Mucosa of stomach (tissue), 1 donor: ENCODE data around the gene PLXNA2.

Experiments
- H3K27me3 ChIP-seq: one replicate; pipeline ENCODE4 v1.7.0; 2013; ENCODE audit warnings: mild to moderate bottlenecking, low read length; ENCODE audit not compliant: control insufficient read depth, insufficient read depth
- H3K36me3 ChIP-seq: one replicate; pipeline ENCODE4 v1.7.0; 2013; ENCODE audit warnings: low read length; ENCODE audit not compliant: control insufficient read depth, insufficient read depth
- H3K4me1 ChIP-seq: one replicate; pipeline ENCODE4 v1.7.0; 2013; ENCODE audit warnings: mild to moderate bottlenecking, low read length; ENCODE audit not compliant: control insufficient read depth, insufficient read depth
- H3K4me3 ChIP-seq: one replicate; pipeline ENCODE4 v1.7.0; 2013; ENCODE audit warnings: low read length
- H3K9ac ChIP-seq: one replicate; pipeline ENCODE4 v1.7.0; 2013; ENCODE audit warnings: mild to moderate bottlenecking, low read length, moderate library complexity
- H3K9me3 ChIP-seq: one replicate; pipeline ENCODE4 v1.7.0; 2013; ENCODE audit warnings: mild to moderate bottlenecking, low read length, moderate library complexity; ENCODE audit not compliant: control insufficient read depth
- donor health status: Pancreatic carcinoma.

Gene PLXNA2

DNA sequence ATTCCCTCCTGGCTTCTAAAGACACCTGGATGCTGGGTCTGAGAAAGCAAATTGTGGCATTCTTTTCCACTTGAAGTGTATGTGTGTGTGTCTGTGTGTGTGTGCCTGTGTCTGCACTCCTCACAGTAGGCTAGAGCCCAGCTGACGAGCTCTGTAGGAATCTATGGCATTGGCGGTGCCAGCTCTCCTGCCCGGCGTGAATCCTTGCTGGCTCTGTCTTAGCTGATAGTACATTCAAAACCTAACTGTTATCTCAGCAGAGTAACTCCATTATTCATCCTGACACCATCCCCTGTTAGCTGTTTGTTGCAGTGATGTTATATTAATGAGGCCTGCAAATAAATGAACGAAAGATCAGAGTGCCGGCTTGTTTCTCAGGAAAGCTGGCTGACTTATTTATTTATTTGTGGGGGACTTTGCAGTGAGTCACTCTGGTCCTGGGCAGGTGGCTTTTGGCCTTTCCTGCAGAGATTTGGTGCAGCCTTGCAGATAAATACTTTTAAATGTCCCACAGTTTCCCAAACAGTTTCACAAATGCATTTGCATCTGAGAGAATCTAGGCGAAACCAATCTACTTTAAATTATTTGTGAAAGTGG lies 172.7 kb downstream of the PLXNA2 start:
- no peak overlapping the region for H3K4me3 ChIP-seq
- H3K27me3 ChIP-seq, result no peaks in the 10 kb centered on the region
- H3K9ac ChIP-seq, result no peak overlapping the region
- H3K4me1 ChIP-seq, result no peaks in the 10 kb centered on the region
- peaks cover 10% of the 10 kb centered on the region for H3K36me3 ChIP-seq
- H3K9me3 ChIP-seq, result no peaks in the 10 kb centered on the region

DNA sequence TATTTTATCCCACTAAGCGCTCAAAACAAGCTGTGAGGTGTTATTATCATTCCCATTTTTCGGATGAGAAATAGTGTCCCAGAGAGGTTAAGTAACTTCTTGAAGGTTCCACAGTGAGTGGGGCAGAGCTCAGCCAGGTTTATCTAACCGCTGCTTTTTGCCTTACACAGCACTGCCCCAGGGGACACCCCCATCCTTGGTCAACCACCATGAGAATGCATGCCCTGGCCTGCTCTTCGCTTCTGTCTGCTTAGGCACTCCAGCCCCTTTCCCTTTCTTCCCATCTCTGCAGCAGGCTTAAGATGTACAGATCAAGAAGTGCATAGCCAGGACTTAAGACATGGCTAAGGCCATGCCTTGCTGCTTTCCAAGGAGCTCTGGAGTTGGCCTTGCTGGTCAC lies 174.3 kb downstream of the PLXNA2 start:
- Histone ChIP-seq H3K36me3 (peaks cover 10% of the 10 kb centered on the region), H3K9me3 (no peaks in the 10 kb centered on the region), H3K4me3 (no peak overlapping the region), H3K9ac (no peak overlapping the region), H3K4me1 (no peaks in the 10 kb centered on the region), H3K27me3 (no peaks in the 10 kb centered on the region)

DNA sequence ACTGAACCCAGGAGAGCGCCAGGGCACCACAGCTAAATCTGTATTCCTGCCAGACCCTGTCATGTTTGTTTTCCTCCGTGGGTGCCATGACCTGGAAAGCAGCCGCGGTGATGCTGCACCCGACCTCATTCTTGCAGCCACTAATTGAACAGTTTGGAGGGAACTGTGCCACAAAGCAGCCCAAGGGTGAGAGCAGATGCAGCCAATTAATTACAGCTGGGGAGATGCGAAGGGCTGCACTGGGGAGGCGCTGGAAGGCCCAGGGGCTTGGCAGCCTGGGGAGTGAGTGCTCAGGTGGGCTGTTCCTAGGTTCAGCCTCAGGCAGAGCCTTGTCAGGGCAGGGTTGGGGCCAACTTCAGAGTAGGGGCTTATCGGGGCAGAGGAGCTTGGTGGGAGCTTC lies 174.9 kb downstream of the PLXNA2 start:
- Histone ChIP-seq H3K36me3 (peaks cover 10% of the 10 kb centered on the region), H3K9me3 (no peaks in the 10 kb centered on the region), H3K4me3 (no peak overlapping the region), H3K27me3 (no peaks in the 10 kb centered on the region), H3K4me1 (no peaks in the 10 kb centered on the region), H3K9ac (no peak overlapping the region)

DNA sequence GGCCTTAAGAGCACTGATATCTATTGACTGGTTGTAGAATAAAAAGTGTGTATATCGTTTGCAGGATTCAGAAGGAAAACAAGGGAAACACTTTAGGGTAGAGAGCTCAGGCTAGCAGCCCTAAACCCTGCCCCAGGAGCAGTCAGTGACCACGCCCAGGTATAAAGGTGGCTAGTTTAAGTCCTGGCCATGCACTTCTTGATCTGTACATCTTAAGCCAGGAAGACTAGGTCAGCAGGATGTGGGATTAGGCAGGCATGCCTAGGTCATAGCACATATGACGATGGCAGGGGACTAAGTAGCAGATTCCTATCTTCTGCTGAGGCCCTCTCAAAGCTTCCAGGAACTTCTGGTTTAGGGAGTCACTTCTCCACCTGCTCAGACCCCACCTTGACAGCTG lies 175.3 kb downstream of the PLXNA2 start:
- Histone ChIP-seq H3K9ac (no peak overlapping the region), H3K9me3 (no peaks in the 10 kb centered on the region), H3K36me3 (peaks cover 10% of the 10 kb centered on the region), H3K4me3 (no peak overlapping the region), H3K4me1 (no peaks in the 10 kb centered on the region), H3K27me3 (no peaks in the 10 kb centered on the region)

DNA sequence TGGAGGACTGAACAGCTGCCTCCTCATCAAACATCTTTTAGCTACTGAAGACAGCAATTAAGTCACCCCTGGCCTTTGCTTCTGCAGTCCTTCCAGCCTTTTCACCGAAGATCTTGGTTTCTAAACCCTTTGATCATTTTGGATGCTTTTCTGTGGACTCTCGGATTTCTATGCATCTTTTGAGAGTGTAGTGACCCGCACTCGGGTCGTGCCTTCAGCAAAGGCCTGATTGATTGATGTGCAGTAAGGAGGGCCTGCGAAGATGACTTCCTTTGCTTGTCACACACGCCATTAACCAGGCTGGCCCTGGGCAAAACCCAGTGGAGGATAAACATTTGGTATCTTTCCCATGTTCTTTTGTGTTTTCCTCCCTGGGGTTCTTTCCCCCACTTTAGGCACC lies 175.8 kb downstream of the PLXNA2 start:
- H3K27me3 ChIP-seq, result no peaks in the 10 kb centered on the region
- no peak overlapping the region for H3K4me3 ChIP-seq
- H3K36me3 ChIP-seq, result peaks cover 10% of the 10 kb centered on the region
- H3K4me1 ChIP-seq, result no peaks in the 10 kb centered on the region
- H3K9me3 ChIP-seq, result no peaks in the 10 kb centered on the region
- H3K9ac ChIP-seq, result no peak overlapping the region

DNA sequence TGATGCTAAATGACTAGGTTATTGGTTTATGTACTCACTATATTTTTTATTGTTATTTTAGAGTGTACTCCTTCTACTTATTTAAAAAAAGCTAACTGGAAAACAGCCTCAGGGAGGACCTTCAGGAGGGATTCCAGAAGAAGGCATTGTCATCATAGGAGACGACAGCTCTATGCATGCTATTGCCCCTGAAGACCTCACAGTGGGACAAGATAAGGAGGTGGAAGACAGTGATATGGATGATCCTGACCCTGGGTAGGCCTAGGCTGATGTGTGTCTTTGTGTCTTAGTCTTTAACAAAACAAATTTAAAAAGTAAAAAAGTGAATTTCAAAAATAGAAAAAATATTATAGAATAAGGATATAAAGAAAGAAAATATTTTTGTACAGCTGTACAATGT lies 177.6 kb downstream of the PLXNA2 start:
- Histone ChIP-seq H3K4me1 (no peaks in the 10 kb centered on the region), H3K36me3 (peaks cover 10% of the 10 kb centered on the region), H3K27me3 (no peaks in the 10 kb centered on the region), H3K9ac (no peak overlapping the region), H3K4me3 (no peak overlapping the region), H3K9me3 (no peaks in the 10 kb centered on the region)

DNA sequence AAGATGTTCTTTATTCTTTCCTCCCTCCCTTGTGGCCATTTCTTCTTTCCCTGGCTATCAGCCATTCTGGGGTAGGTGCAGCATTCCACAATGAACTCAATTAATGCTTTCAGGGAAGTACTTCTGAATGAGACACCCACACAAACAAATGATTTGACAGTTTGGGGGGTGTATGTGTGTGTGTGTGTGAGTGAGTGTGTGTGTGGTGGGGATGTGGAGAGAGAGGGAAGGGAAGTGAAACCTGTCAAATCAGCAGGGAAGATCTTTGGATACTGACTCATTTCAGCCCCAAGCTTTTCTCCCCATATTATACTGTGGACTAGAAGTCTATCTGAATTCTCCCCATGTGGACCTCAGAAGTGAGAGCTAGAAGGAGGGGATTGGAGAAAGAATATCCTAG lies 178.3 kb downstream of the PLXNA2 start:
- no peak overlapping the region for H3K9ac ChIP-seq
- H3K4me3 ChIP-seq, result no peak overlapping the region
- no peaks in the 10 kb centered on the region for H3K9me3 ChIP-seq
- H3K27me3 ChIP-seq, result no peaks in the 10 kb centered on the region
- H3K4me1 ChIP-seq, result no peaks in the 10 kb centered on the region
- H3K36me3 ChIP-seq, result peaks cover 10% of the 10 kb centered on the region

DNA sequence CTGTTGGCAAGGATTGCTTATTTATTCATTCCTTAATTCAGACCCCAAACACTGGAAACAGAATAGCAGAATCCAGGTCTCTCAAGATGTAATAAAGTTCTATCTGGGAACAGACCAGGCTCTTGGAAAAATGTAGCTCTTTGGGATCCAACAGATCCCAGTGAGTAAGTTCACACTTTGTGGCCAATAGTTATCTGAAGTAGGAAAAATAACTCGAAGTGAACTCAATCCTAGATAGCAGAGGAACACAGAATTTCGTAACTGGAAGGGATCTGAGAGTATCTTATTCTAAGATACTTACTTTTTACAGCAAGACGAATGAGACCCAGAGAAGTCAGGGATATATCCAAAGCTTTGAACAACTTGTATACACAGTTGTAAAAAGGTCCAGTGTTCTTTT lies 182.6 kb downstream of the PLXNA2 start:
- Histone ChIP-seq H3K4me3 (no peak overlapping the region), H3K36me3 (peaks cover under 1% of the 10 kb centered on the region)

DNA sequence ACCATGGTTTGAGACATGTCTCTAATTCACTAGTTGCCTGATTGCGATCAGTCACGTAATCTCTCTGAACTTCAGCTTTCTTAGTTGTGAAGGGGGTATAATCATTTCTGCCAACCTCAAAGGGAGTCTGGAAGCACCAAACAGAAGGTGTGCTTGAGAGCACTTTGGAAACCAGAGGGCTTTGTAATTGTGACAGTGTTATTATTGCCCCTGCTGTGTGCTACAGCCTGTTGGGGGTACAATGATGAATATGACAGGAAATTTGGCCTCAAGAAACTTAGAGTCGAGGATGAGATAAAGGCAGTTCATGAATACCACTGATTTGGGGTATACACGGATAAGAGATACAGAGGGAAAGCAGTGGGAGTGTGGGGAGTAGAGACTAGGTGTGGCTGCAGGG lies 183.1 kb downstream of the PLXNA2 start:
- Histone ChIP-seq H3K36me3 (peaks cover 6% of the 10 kb centered on the region), H3K4me3 (no peak overlapping the region), H3K4me1 (peaks cover 19% of the 10 kb centered on the region), H3K27me3 (no peaks in the 10 kb centered on the region), H3K9me3 (no peaks in the 10 kb centered on the region), H3K9ac (no peak overlapping the region)

More for the DNA sequence above, 182.6 kb downstream of the PLXNA2 start:
- no peaks in the 10 kb centered on the region for H3K9me3 ChIP-seq
- peaks cover 19% of the 10 kb centered on the region for H3K4me1 ChIP-seq
- H3K27me3 ChIP-seq, result no peaks in the 10 kb centered on the region
- H3K9ac ChIP-seq, result no peak overlapping the region

DNA sequence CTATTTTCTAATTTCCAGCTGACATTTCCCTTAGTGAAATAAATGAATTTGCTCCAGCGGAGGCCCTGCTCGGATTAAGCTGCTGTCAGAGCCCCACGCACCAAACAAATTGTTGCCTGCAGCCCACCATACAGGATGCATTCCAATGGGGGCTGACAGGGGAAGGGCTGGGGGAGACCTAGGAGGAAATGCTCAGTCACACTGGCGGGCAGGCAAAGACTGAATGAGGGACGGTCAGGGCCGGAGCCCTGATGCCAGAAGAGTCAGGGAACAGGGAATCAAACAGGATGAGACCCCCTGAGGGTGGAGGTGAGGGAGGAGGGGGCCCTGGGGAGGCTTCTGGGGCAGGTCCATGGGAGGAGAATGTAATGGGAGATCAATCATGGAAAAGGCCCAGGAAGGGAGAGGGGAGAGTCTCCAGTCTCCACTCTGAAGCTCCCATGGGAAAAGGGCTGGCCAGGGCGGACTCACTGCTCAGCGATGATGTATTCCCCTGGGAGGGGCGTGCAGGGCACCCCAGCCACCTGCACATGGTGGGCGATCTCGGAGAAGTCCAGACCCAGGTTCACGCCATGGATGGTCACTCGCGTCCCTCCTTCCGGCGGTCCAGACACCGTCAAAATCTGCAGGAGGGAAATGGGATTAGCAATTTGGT lies 183.8 kb downstream of the PLXNA2 start:
- Histone ChIP-seq H3K36me3 (peaks cover 8% of the 10 kb centered on the region), H3K9ac (no peak overlapping the region), H3K9me3 (no peaks in the 10 kb centered on the region)

DNA sequence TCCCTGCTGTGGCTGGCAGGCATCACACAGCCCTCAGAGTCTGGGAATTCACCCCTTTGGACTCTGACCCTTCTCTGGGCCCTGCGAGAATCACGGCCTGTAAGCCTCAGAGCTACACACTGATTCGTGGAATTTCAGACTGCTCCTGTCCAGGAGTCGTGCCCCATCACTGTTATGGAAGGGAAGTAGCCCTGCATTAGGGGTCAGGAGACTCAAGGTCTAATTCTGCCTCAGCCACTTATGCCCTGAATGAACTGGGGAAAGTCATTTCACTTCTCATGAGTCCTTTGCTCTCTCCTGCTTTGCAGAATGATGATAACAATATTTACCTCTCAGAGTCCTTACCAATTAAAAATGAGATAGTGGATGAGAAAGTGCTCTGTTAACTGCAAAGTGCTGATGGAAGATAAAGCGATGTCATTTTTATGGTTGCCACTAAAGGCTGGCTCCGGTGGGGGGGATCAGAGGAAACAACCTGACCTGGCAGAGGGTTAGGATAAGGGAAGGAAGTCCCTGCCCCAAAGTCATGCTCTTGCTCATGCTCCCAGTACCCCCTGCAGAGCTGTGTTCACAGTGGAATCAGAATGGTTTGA lies 184.7 kb downstream of the PLXNA2 start:
- H3K4me3 ChIP-seq, result no peak overlapping the region
- no peaks in the 10 kb centered on the region for H3K27me3 ChIP-seq
- no peak overlapping the region for H3K9ac ChIP-seq
- no peaks in the 10 kb centered on the region for H3K9me3 ChIP-seq
- H3K36me3 ChIP-seq, result peaks cover 8% of the 10 kb centered on the region
- peaks cover 31% of the 10 kb centered on the region for H3K4me1 ChIP-seq

More for the DNA sequence above, 183.8 kb downstream of the PLXNA2 start:
- Histone ChIP-seq H3K27me3 (no peaks in the 10 kb centered on the region), H3K4me3 (no peak overlapping the region), H3K4me1 (peaks cover 22% of the 10 kb centered on the region)

DNA sequence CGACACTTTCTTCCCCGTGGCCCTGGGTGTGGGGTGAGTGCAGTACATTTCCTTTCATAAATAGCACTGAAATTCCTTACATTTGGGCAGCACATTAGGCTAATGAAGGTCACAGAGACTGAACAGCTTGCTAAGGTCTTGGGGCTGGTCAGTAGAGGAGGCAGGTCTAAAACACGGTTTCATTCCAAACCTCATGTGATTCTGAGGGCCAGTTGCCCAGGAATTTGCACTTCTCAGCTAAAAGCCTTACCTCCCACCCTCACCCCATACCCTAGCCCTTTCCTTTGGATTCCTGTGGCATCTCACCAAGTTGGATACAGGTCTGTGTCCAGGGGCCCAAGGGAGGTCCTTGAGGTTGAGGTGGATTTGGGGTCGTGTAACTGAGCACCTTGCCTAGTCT lies 185.4 kb downstream of the PLXNA2 start:
- Histone ChIP-seq H3K4me3 (no peak overlapping the region), H3K27me3 (no peaks in the 10 kb centered on the region), H3K36me3 (peaks cover 8% of the 10 kb centered on the region), H3K4me1 (peaks cover 33% of the 10 kb centered on the region), H3K9me3 (no peaks in the 10 kb centered on the region), H3K9ac (no peak overlapping the region)
